SKM-1 treated with dmso at 0.1 percent for 144 hours (cell line): ENCODE data around the gene CTNNBL1.

Source experiments
- DNase-seq: peaks from one replicate; lab custom pipeline; 2025; ENCODE audit not compliant: unreplicated experiment; lab: John Stamatoyannopoulos, UW

Gene CTNNBL1

GRCh38 chr20:37775200-37775599 is 81.4 kb downstream of the CTNNBL1 start:
- DNase-seq, result no peak

DNA sequence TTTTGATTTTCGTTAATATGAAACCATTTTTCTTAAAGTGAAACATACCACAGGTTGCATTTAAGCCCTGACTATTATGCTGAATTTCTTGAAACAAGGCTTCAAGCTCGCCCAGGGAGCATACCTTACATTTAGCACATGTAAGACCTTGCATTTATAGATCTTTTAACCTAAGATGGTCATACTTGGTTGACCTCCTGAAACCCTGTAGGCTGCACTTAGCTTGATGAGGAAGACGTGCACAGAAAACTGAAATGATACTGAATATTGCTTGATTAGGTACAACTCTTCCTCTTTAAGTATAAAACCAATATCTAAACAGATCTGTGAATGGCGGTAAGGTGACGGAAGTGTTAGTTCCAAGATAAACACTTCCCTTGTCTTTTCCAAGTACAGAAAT is 82.2 kb downstream of the CTNNBL1 start:
- no peak for DNase-seq

GRCh38 chr20:37776526-37776925 is 82.7 kb downstream of the CTNNBL1 start:
- no peak for DNase-seq

GRCh38 chr20:37777012-37777950 is 83.5 kb downstream of the CTNNBL1 start:
- no peak for DNase-seq

DNA sequence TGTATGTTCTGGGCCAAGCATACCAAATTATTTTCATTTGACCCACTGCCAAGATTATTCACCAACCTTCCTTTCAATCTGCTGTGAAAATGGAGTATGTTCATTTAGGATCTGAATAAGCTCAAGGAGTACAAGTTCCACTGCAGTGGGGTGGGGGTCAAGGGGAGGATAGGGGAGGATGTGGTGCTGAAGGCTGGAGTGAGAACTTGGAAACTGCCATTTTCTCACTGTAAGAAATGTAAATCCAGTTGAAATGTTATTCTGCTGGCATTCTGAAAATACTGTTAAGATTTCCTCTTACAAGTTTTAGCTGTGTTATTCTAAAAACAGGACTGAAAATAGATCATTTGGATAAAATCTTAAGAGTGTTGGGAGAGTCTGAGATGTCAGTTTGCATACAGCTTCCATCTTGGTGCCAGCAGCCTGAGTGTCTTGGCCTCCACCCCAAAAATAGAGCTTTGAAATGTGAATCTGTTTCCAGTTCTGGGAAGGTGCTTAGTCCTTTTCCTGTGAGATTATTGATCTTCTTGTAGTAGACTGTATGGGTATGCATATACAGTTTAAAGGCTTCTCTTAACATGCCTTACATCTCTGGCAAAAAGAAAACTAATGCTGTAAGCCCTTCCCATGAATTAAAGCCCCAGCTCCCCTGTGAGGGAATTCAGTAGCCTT is 84.3 kb downstream of the CTNNBL1 start:
- DNase-seq, result no peak

- no peak for DNase-seq
These were observed 87.8 kb downstream of the CTNNBL1 start for GRCh38 chr20:37781626-37782025.

DNA sequence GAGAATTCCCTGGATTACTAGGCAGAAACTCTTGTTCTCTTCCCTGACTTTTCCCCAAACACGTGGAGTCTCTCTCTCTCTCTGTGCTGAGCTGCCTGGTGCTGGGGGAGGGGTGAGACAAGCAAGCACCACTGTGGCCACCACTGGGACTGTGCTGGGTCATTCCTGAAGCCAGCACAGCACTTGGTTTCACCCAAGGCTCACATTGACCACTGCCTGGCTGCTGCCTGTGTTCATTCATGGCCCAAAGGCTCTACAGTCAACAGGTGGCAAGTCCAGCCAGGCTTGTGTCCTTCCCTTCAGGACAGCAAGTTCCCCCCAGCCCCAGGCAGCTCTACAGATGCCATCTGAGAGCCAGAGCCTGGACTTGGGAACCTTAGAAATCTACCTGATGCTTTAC is 92.2 kb downstream of the CTNNBL1 start:
- DNase-seq, result no peak

DNA sequence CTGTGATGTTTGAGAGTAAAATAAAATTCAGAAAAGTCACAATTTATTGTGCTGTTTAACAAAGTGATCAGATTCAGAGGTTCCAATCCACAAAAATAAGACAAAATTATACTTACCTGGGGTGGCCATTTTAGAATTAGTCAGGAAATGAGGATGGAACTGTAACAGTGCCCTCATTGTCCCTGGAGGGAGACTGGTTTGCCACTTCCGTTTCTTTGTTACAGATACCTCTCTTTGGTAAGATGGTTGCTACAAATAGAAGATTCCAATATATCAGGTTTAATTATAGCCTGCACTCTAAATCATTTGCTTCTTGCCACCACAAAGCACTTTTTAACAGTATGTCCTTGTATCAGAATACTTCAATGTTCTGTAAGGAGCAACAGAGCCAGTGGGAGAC is 95.6 kb downstream of the CTNNBL1 start:
- DNase-seq, result no peak

GRCh38 chr20:37790900-37791299 is 97.1 kb downstream of the CTNNBL1 start:
- no peak for DNase-seq

- DNase-seq, result no peak
These were observed 102.3 kb downstream of the CTNNBL1 start for GRCh38 chr20:37796121-37796520.

DNA sequence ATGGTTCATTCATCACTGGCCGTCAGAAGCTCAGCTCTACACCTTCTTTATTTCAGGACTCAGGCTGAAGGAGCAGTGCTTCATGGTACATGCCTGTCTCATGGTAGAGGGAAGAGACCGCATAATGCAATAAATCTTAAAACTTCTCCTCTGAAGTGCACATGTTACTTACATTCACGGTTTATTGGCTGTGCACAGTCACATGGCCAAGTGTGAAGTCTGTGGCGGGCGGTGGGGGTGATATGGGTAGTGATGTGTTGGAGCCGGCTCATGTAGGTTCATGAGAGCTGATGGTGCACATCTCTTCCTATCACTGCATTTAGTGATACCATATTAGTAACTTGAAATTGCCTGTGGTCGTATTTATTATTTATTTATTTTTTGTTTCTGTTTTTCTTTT is 102.9 kb downstream of the CTNNBL1 start:
- DNase-seq, result no peak

DNA sequence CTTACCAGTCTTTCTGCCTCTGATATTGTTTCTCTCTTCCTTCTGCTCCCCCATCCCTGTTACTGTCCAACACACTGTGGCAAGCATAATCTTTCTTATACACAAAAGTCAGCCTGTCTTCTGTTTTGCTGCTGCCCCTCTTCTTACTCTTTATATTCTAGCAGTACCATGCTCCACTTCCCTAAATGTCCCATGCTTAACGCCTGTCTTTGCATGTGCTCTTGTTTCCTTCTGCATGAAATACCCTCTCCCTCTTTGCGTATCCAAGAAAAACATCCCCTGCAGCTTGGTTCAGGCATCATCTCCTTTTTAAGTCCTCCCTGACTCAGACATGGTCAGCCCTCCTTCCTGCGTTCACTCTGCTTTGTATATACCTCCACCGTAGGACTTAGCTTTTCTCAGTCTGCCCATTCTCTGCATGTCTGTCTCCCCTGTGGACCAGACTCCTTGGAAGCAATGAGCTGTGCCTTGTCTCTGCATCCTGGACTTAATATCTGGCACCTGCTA is 103.9 kb downstream of the CTNNBL1 start:
- DNase-seq, result no peak

- DNase-seq, result no peak
These were observed 104.5 kb downstream of the CTNNBL1 start for GRCh38 chr20:37798312-37798711.

GRCh38 chr20:37800618-37801017 is 106.8 kb downstream of the CTNNBL1 start:
- no peak for DNase-seq

DNA sequence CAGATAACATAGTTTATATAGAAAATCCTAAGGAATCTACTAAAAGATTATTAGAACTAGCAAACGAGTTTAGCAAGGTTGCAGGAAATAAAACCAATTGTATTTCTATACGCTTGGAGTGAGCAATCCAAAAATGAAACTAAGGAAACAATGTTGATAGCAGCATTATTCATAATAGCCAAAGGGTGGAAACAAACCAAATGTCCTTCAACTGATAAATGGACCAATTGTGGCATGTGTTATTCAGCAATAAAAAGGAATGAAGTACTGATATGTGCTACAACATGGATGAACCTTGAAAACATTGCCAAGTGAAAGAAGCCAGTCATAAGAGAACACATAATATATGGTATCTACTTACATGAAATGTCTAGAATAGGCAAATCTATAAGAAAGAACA is 108.1 kb downstream of the CTNNBL1 start:
- DNase-seq, result no peak

DNA sequence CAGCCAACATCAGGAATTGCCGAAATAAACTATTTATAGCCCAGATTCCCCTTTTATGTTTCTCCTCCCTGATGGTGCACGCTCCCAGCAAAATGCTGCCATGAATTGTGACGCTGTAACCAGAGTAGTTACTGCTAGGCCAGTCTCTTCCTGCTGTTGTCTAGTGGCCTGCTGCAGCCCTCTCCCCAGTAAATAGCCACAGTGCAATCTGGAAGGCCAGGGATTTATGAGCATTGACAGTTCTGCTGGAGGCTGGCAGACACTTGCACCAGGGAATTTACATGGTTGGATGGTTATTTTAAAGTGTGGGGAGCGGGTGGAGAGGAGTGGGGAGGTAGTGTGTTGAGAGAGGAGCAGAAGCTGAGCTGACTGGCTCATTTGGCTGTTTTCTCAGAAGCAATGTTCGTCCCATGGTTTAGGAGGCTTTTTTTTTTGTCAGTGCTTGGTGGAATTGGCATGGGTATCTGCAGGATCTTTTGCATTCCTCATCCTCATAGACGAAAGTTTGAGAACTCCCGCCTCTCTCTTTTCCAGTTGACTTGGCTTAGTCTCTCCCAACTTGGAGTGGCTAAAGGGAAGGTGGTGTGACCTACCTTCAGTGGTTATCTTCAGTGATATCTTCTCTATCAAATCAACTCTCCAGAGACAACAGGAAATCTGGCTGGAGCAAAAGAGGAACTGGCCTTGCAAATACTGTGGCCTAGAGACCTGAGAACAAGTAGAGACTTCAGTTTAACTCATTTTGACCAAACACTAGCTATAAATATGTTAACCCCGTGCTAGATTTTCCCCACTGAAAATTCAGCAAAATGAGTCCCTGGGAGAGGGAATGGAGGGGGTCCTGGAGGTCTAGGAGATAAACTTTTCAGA is 109.8 kb downstream of the CTNNBL1 start:
- DNase-seq, result peak; percentile 46

DNA sequence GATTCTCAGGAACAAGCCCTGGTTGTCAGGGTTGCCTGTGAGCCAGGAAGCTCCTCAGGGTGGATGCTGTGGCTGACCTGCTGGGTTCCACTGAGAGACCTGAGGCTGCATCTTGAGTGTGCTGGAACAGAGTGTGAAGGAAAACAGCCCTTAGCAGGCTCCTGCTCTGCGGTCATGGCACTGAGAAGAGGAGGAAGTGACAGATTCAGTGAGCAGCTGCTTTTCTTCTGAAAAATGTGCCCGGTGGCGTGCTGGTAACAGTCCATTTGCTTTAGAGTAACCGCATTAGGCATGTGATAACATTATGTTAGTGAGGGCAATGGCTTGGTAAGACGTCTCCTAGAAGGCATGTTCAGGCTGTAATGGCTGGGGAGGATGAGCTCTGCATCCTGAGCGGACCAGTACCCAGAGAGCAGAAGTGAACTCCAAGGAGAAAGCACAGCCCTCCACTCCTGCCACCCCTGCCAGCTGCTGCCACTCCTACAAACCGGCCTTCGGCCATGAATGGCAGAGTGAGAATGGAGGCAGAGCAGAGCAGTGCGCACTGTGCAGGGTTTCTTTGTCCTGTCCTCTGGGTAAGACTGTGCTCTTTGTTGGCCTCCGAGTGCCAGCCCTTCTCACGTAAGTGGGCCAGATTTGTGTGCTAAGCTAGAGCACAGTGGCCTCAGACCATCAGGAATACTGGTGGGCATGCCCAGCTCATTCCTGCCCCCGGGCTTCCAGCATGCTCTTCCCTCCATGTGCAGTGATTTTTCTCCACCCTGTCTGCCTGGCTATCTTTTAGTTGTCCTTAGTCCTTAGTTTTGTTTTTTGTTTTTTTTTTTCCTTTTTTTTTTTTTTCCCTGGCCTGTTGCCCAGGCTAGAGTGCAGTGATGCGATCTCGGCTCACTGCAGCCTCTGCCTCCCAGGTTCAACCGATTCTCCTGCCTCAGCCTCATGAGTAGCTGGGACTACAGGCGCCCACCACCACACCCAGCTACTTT is 111.0 kb downstream of the CTNNBL1 start:
- peak; percentile 35 for DNase-seq

DNA sequence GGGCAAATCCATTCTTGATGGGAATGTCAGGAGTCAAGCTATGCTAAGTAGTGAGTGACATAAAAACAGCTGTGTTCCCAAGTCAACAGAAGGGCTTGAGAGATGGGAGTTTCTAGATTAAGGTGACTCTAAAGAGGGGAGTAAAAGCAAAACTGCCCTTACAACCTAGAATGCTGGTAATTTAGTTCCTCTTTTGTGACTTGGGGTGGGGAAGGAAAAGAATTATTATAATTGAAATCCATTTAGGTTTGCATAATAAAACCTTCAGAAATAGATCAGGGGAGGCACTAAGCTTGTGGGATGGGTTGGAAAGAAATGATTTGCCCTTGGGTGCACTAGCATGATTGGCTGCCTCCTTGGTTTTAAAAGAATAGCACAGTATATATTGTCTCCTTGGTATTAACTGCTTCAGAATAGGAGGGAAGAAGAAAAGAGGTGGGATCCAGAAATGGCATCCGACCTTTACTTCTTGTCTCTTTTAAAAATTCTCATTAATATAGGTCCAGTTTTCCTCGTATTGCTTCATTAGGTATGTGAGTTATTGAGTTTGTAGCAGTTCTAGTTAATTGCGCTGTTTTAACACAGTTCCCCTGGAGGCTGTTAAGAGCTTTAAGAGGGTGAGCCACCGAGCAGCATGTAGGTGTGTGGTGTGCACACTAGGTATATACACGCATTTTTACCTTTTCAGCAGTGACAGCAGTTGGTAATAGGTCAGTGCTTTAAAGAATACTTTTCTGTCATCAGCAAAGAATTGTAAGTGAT is 113.8 kb downstream of the CTNNBL1 start:
- no peak for DNase-seq
